ENCODE results near the gene FAM184B.

GRCh38 chr4:17812125-17812524 lies 30.7 kb upstream of the FAM184B start:
- no peak for TF ChIP-seq HOXA7 (CRISPR knock-in tag; IDR thresholded peaks at IDR 0.05)
- no peak for TF ChIP-seq CTCF (IDR thresholded peaks at IDR 0.05)
